Stimulated activated memory B cell treated with anti-CD40 and anti-IgM and Interleukin-4, amounts not matched to agents 10 μg/mL and 1 μg/mL and 100 μg/mL, for 72 hours (primary cell): ENCODE measurements around the gene OTOG.

Experiments
- ATAC-seq: fragments of 150-1000 bp; cut with Tn5 transposase; 2 replicates; pipeline ENCODE4 v1.10.0; 2021
- H3K27ac Mint-ChIP-seq: one replicate; pipeline ENCODE4 v1.8.0; 2022; ENCODE audit warnings: mild to moderate bottlenecking, mixed read lengths
- H3K27me3 Mint-ChIP-seq: one replicate; pipeline ENCODE4 v1.8.0; 2022; ENCODE audit warnings: mixed read lengths
- H3K36me3 Mint-ChIP-seq: one replicate; pipeline ENCODE4 v1.8.0; 2022; ENCODE audit warnings: mixed read lengths
- H3K4me1 Mint-ChIP-seq: one replicate; pipeline ENCODE4 v1.8.0; 2022; ENCODE audit warnings: mixed read lengths
- H3K4me3 Mint-ChIP-seq: one replicate; pipeline ENCODE4 v1.8.0; 2022; ENCODE audit warnings: mild to moderate bottlenecking, moderate library complexity, mixed read lengths
- H3K9me3 Mint-ChIP-seq: one replicate; pipeline ENCODE4 v1.8.0; 2022; ENCODE audit warnings: mixed read lengths

Gene OTOG

GRCh38 chr11:17629113-17629512, 82.1 kb downstream of the OTOG start:
- H3K9me3 Mint-ChIP-seq: no peaks in the 10 kb centered on the region
- H3K27me3 Mint-ChIP-seq: peaks cover 48% of the 10 kb centered on the region
- H3K4me3 Mint-ChIP-seq: no peak overlapping the region
- no peaks in the 10 kb centered on the region for H3K36me3 Mint-ChIP-seq
- no peaks in the 10 kb centered on the region for H3K4me1 Mint-ChIP-seq
- no peak for ATAC-seq
- no peak overlapping the region for H3K27ac Mint-ChIP-seq

DNA sequence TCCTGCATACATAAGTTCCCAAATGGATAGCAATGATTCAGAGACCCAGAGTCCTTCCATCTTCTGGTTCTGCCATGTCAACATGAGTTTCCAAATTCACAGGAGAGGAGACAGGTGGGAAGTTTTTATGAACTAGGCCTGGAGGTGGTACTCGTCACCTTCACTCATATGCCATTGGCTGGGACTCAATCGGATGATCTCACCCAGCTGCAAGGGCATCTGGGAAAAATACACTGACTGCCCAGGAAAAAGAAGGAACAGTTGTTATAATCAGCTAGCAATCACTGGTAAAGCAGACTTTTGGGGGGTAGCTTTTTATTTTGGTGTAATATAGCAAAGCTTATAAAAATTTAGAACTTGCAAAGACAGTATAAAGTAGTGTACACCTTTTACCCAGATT, 83.9 kb downstream of the OTOG start:
- no peaks in the 10 kb centered on the region for H3K9me3 Mint-ChIP-seq
- ATAC-seq: no peak

DNA sequence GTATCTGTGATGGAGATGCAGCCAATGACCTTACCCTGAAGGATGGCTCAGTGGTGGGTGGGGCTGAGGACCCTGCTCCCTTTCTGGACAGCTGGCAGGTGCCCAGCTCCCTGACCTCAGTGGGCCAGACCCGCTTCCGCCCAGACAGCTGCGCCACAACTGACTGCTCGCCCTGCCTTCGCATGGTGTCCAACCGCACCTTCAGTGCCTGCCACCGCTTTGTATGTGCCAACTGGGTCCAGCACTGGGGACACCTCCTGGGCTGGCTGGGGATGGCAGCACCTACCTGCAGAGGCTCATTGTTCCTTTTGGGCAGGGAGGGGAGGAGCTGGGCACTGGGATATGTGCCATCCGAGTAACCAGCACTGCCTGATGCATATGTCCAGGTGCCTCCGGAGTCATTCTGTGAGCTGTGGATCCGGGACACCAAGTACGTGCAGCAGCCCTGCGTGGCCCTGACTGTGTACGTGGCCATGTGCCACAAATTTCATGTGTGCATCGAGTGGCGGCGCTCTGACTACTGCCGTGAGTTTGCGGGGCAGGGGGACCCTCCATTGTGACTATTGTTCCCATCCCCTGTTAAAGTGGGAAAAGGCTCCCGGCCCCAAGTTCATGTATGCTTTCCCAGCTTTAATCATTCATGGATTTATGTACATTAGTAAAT, 84.8 kb downstream of the OTOG start:
- Mint-ChIP-seq H3K4me1 (no peaks in the 10 kb centered on the region), H3K36me3 (no peaks in the 10 kb centered on the region), H3K27ac (no peak overlapping the region), H3K9me3 (no peaks in the 10 kb centered on the region), H3K27me3 (peaks cover 38% of the 10 kb centered on the region), H3K4me3 (no peak overlapping the region)
- ATAC-seq: no peak

More for the DNA sequence above, 83.9 kb downstream of the OTOG start:
- H3K27me3 Mint-ChIP-seq: peaks cover 47% of the 10 kb centered on the region
- H3K36me3 Mint-ChIP-seq: no peaks in the 10 kb centered on the region
- no peaks in the 10 kb centered on the region for H3K4me1 Mint-ChIP-seq
- H3K4me3 Mint-ChIP-seq: no peak overlapping the region
- H3K27ac Mint-ChIP-seq: no peak overlapping the region

GRCh38 chr11:17633279-17633986, 86.4 kb downstream of the OTOG start:
- no peak for ATAC-seq
- no peak overlapping the region for H3K4me3 Mint-ChIP-seq

DNA sequence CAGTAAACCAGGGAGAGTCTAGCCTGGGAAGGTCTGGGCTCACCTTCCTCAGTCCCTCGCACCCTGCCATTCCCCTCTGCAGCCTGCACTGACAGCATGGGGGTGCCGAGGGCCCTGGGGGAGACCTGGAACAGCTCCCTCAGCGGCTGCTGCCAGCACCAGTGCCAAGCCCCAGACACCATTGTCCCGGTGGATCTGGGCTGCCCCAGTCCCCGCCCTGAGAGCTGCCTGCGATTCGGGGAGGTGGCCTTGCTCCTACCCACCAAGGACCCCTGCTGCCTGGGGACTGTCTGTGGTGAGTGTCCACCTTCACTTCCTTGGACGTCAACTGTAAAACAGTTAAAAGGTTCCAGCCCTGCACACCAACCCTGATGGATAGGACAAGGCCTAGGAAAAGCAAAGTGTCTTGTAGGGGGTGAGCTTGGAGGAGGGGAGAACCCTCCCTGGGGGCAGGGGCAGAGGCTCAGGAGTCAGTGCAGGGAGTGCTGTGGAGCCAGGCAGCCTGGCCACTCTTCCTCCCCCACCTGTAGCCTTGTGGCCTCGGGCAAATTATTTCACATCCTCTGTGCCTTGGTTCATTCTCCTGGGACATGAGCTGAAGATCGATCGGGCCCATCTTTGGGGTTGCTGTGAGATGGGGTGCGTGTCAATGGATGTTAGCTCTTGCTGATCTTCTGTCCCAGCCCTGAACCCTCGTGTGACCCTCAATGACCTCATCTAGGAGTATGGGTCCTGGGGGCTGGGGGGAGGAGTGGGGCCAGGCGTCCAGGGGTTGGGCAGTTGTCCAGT, 87.1 kb downstream of the OTOG start:
- Mint-ChIP-seq H3K9me3 (no peaks in the 10 kb centered on the region), H3K36me3 (no peaks in the 10 kb centered on the region), H3K4me1 (no peaks in the 10 kb centered on the region), H3K4me3 (no peak overlapping the region), H3K27ac (no peak overlapping the region), H3K27me3 (peaks cover 14% of the 10 kb centered on the region)
- ATAC-seq: no peak

More at GRCh38 chr11:17633279-17633986, 86.4 kb downstream of the OTOG start:
- no peaks in the 10 kb centered on the region for H3K9me3 Mint-ChIP-seq
- H3K36me3 Mint-ChIP-seq: no peaks in the 10 kb centered on the region
- H3K4me1 Mint-ChIP-seq: no peaks in the 10 kb centered on the region
- H3K27me3 Mint-ChIP-seq: peaks cover 22% of the 10 kb centered on the region
- H3K27ac Mint-ChIP-seq: no peak overlapping the region

DNA sequence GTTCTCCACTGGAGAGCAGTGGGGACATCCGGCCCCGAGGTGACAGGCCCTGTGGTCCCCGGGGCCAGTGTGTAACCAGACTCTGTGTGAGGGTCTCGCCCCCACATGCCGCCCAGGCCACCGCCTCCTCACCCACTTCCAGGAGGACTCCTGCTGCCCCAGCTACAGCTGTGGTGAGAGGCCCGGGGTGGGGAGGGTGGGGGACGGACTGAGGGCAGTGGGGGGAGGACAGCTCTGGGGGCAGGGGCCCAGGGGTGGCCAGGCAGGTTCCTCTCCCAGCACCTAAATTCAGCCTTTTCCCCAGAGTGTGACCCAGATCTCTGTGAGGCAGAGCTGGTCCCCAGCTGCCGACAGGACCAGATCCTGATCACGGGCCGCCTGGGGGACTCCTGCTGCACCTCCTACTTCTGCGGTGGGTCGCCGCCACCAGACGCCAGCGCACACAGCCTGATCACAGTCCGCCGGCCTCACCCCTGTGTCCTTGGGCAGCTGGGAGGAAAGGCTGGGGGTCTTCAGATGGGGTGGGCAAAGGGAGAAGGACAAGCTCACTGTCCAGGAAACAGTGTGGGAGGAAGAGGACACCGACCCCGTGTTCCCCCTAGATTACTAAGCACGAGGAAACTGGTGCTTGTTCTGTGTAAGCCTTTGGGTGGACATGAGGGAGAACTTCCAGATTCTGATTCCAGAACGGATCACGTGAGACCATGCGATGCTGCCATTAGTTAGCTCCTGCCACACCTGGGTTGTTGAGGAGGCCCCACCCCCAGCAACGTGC, 87.9 kb downstream of the OTOG start:
- H3K36me3 Mint-ChIP-seq: no peaks in the 10 kb centered on the region
- H3K4me1 Mint-ChIP-seq: no peaks in the 10 kb centered on the region
- peaks cover 6% of the 10 kb centered on the region for H3K27me3 Mint-ChIP-seq
- ATAC-seq: no peak
- no peak overlapping the region for H3K4me3 Mint-ChIP-seq
- no peak overlapping the region for H3K27ac Mint-ChIP-seq
- peaks cover 4% of the 10 kb centered on the region for H3K9me3 Mint-ChIP-seq

- H3K36me3 Mint-ChIP-seq: no peaks in the 10 kb centered on the region
- peaks cover 4% of the 10 kb centered on the region for H3K9me3 Mint-ChIP-seq
- H3K27ac Mint-ChIP-seq: no peak overlapping the region
- H3K27me3 Mint-ChIP-seq: peaks cover under 1% of the 10 kb centered on the region
- no peak for ATAC-seq
- no peak overlapping the region for H3K4me3 Mint-ChIP-seq
- H3K4me1 Mint-ChIP-seq: no peaks in the 10 kb centered on the region
Observed at GRCh38 chr11:17635551-17635938, 88.5 kb downstream of the OTOG start.

DNA sequence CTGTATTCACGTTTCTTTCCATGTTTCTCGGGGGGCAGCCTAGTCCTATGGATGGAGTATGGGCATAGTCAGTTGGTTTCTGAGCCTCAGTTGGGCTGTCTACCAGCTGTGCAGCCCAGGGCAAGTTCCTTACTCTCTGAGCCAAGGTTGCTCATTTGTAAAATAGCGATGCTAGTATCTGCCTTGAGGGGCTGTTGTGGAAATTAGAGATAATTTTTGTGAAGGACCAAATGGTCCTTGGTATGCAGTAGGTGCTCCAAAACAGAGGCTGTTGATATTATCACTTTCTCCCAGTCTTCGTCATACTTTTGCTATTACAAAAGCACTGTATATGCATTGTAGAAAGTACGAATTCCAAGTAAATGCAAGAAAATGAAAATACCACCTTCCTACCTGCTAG, 89.7 kb downstream of the OTOG start:
- ATAC-seq: no peak
- Mint-ChIP-seq H3K9me3 (peaks cover 4% of the 10 kb centered on the region), H3K4me1 (no peaks in the 10 kb centered on the region), H3K27ac (no peak overlapping the region), H3K36me3 (no peaks in the 10 kb centered on the region), H3K27me3 (no peaks in the 10 kb centered on the region), H3K4me3 (no peak overlapping the region)

DNA sequence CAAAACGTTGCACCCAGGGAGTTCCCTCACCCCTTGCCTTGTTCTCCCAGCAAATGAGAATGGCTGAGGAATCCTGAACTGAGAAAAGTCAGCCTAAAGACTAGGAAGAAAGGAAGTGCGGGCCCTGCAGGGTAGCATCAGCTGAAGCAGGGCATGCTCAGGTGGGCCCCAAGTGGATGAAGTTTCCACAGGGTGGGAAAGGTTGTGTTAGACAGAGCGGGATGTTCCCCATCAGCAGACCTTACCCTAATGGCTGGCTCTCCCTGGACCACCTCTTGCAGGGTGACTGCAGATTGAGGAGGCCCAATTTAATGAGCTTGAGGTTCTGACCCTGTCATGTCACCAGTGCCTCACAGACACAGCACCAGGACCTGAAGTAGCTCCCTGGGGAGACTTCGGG, 90.8 kb downstream of the OTOG start:
- no peak for ATAC-seq

GRCh38 chr11:17638311-17638710, 91.3 kb downstream of the OTOG start:
- H3K27me3 Mint-ChIP-seq: no peaks in the 10 kb centered on the region
- H3K4me3 Mint-ChIP-seq: no peak overlapping the region
- no peak for ATAC-seq
- peaks cover 4% of the 10 kb centered on the region for H3K9me3 Mint-ChIP-seq
- no peaks in the 10 kb centered on the region for H3K36me3 Mint-ChIP-seq
- H3K4me1 Mint-ChIP-seq: no peaks in the 10 kb centered on the region
- no peak overlapping the region for H3K27ac Mint-ChIP-seq

More for the DNA sequence above, 90.8 kb downstream of the OTOG start:
- H3K27me3 Mint-ChIP-seq: no peaks in the 10 kb centered on the region
- H3K9me3 Mint-ChIP-seq: peaks cover 4% of the 10 kb centered on the region
- no peak overlapping the region for H3K27ac Mint-ChIP-seq
- H3K36me3 Mint-ChIP-seq: no peaks in the 10 kb centered on the region
- no peak overlapping the region for H3K4me3 Mint-ChIP-seq
- no peaks in the 10 kb centered on the region for H3K4me1 Mint-ChIP-seq

- no peak for ATAC-seq
- no peak overlapping the region for H3K4me3 Mint-ChIP-seq
- no peak overlapping the region for H3K27ac Mint-ChIP-seq
- H3K27me3 Mint-ChIP-seq: no peaks in the 10 kb centered on the region
- peaks cover 4% of the 10 kb centered on the region for H3K9me3 Mint-ChIP-seq
- H3K36me3 Mint-ChIP-seq: no peaks in the 10 kb centered on the region
- no peaks in the 10 kb centered on the region for H3K4me1 Mint-ChIP-seq
Observed at GRCh38 chr11:17639091-17639490, 92.0 kb downstream of the OTOG start.

DNA sequence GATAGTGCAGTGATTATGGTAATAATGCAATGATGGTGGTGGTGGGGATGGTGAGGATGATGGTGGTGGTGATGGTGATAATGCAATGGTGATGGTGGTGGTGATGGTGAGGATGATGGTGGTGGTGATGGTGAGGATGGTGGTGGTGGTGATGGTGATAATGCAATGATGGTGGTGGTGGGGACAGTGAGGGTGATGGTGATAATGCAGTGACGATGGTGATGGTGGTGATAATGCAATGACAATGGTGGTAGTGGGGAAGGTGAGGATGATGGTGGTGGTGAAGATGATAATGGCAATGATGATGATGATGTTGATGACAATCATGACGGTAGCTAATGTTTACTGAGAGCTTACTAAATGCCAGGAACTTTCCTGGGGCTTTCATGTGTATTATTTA, 92.7 kb downstream of the OTOG start:
- no peak for ATAC-seq
- Mint-ChIP-seq H3K4me1 (no peaks in the 10 kb centered on the region), H3K9me3 (peaks cover 4% of the 10 kb centered on the region), H3K27me3 (no peaks in the 10 kb centered on the region), H3K27ac (no peak overlapping the region), H3K36me3 (no peaks in the 10 kb centered on the region), H3K4me3 (no peak overlapping the region)

- no peaks in the 10 kb centered on the region for H3K4me1 Mint-ChIP-seq
- no peaks in the 10 kb centered on the region for H3K27me3 Mint-ChIP-seq
- H3K9me3 Mint-ChIP-seq: peaks cover 4% of the 10 kb centered on the region
- H3K4me3 Mint-ChIP-seq: no peak overlapping the region
- no peak overlapping the region for H3K27ac Mint-ChIP-seq
- H3K36me3 Mint-ChIP-seq: no peaks in the 10 kb centered on the region
- ATAC-seq: peak; percentile 4
Observed at GRCh38 chr11:17640493-17641164, 93.6 kb downstream of the OTOG start.

- peaks cover 4% of the 10 kb centered on the region for H3K9me3 Mint-ChIP-seq
- H3K27ac Mint-ChIP-seq: no peak overlapping the region
- no peaks in the 10 kb centered on the region for H3K36me3 Mint-ChIP-seq
- peaks cover under 1% of the 10 kb centered on the region for H3K27me3 Mint-ChIP-seq
- no peaks in the 10 kb centered on the region for H3K4me1 Mint-ChIP-seq
- no peak overlapping the region for H3K4me3 Mint-ChIP-seq
- ATAC-seq: no peak
Observed at GRCh38 chr11:17641792-17642350, 94.8 kb downstream of the OTOG start.
